Activated naive CD8-positive, alpha-beta T cell treated with anti-CD3 and anti-CD28 coated beads for 36 hours (primary cell): ENCODE data around the gene CHRNB1. TPM values are rescaled to one million over a fixed set of nuclear protein-coding genes. Genes with fewer than 3 reads are reported as not detected.
A peak's percentile ranks its signal among the peaks of the same experiment; 100 is the strongest.
"Not testable (repeated sequence)": the region's sequence is repeated elsewhere in the genome, so short reads cannot be mapped to it uniquely, and the experiment has no call there.

Experiments
- DNase-seq: peaks from one replicate; pipeline ENCODE4 v3.0.0; 2021
- H3K27ac Mint-ChIP-seq: one replicate; pipeline ENCODE4 v1.8.0; 2022; ENCODE audit warnings: mild to moderate bottlenecking, moderate library complexity, mixed read lengths
- H3K27me3 Mint-ChIP-seq: one replicate; pipeline ENCODE4 v1.8.0; 2022; ENCODE audit warnings: mild to moderate bottlenecking, mixed read lengths
- H3K36me3 Mint-ChIP-seq: one replicate; pipeline ENCODE4 v1.8.0; 2021; ENCODE audit warnings: mild to moderate bottlenecking, mixed read lengths
- H3K4me1 Mint-ChIP-seq: one replicate; pipeline ENCODE4 v1.8.0; 2021; ENCODE audit warnings: mixed read lengths
- H3K4me3 Mint-ChIP-seq: one replicate; pipeline ENCODE4 v1.8.0; 2022; ENCODE audit warnings: mild to moderate bottlenecking, moderate library complexity, mixed read lengths
- H3K9me3 Mint-ChIP-seq: one replicate; pipeline ENCODE4 v1.8.0; 2022; ENCODE audit warnings: mixed read lengths
- total RNA-seq, 2 experiments: library from RNA; stranded (reverse); gene quantifications; one replicate each; pipeline ENCODE4 v1.2.3, GENCODE V29; 2021

CHRNB1 gene
- total RNA-seq, 2 experiments from 2014 or later, result 10.6 to 11.3 TPM

DNA sequence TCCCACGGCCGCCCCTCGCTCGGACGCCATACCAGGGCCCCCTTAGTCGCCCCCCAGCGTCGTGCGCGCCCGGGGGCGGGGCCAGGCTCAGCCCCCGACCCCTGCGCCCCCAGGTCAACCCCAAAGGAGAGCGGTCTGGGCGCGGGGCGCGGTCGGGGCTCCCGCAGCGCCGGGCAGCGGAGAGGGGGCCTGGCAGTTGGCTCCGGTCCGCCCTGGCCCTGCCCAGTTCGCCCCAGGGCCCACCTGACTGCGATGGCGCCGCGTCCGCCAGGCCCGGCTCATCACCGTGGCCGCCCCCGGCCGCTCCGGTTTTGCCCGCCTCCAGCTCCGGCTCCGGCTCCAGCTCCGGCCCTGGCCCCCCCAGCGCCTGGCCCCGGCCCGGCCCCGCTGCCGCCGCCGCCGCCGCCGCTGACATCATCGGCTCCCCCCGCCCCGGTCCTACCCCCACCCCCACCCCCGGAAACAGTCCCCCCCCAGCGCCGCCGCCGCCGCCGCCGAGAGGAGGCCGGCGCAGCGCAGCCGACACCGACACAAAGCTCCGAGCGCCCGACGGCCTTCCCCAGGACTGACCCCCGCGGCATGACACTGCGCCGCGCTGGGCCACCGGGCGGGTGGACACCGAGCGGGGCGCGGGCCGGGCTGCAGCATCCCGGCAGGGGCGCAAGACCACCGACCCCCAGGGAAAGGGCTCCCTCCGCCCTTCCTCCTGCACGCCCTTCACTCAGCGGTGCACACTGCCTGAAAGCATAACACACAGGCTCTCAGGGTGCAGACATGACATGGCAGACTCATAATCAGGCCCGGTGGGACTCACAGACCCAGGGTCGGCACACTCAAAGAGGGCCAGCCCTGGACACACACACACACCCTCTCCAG lies 34.6 kb downstream of the CHRNB1 start, which contains the start of gene ZBTB4:
Gene ZBTB4, minus strand, starts transcription at position 419 of the 876 bp plus-strand sequence. CDS start 12,830 bp downstream, outside the sequence.
- Mint-ChIP-seq H3K4me3 (peak within 1 kb of the TSS; percentile 90), H3K27ac (peak within 1 kb of the TSS; percentile 92), H3K27me3 (no peaks in the 10 kb centered on the region), H3K9me3 (no peaks in the 10 kb centered on the region), H3K4me1 (peaks cover 51% of the 10 kb centered on the region), H3K36me3 (peaks cover 17% of the 10 kb centered on the region)
- peak; percentile 65 for DNase-seq

DNA sequence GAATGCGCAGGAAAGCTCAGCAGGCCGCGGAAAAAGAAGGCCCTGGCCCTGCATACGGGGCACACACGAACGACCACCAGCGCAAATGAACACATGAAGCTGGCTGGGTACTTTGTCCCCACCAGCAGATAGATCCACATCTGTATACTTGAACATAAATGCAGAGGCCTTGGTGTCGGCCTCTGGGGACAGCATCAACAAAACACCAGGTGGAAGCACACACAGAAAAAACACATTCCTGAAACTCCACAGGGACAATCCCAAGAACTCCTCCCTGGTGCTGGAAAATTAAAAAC lies 35.2 kb downstream of the CHRNB1 start:
- DNase-seq, result no peak
- Mint-ChIP-seq H3K27me3 (no peaks in the 10 kb centered on the region), H3K9me3 (no peaks in the 10 kb centered on the region), H3K4me3 (peak overlapping the region; percentile 86), H3K4me1 (peaks cover 54% of the 10 kb centered on the region), H3K27ac (peak overlapping the region; percentile 92), H3K36me3 (peaks cover 22% of the 10 kb centered on the region)

DNA sequence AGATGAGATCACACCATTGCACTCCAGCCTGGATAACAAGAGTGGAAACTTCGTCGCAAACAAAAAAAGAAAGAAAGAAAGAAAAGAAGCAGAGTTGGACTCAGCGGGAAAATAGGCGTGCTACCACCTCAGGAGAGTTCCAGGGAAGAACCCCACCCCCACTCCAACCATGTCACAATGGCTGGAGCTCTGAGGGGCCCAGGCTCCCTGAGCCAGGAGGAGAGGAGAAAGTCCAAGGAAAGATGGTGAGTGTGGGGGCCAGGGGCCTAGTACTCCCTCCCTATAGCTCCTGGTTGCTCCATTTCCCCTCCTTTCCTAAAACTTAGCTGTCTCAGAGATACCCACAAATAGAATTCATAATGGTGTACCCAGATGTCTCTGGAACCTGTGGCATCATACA lies 36.4 kb downstream of the CHRNB1 start, which contains the start of gene SLC35G6:
Gene SLC35G6, plus strand, starts transcription at position 172 of the 400 bp plus-strand sequence. Its CDS starts 71 bp downstream, at position 243.
- not testable (repeated sequence) for H3K27me3 Mint-ChIP-seq, H3K9me3 Mint-ChIP-seq, DNase-seq
- peaks cover 55% of the 10 kb centered on the region for H3K4me1 Mint-ChIP-seq
- H3K27ac Mint-ChIP-seq, result peak within 1 kb of the TSS; percentile 100
- H3K4me3 Mint-ChIP-seq, result peak within 1 kb of the TSS; percentile 86
- H3K36me3 Mint-ChIP-seq, result peaks cover 26% of the 10 kb centered on the region

DNA sequence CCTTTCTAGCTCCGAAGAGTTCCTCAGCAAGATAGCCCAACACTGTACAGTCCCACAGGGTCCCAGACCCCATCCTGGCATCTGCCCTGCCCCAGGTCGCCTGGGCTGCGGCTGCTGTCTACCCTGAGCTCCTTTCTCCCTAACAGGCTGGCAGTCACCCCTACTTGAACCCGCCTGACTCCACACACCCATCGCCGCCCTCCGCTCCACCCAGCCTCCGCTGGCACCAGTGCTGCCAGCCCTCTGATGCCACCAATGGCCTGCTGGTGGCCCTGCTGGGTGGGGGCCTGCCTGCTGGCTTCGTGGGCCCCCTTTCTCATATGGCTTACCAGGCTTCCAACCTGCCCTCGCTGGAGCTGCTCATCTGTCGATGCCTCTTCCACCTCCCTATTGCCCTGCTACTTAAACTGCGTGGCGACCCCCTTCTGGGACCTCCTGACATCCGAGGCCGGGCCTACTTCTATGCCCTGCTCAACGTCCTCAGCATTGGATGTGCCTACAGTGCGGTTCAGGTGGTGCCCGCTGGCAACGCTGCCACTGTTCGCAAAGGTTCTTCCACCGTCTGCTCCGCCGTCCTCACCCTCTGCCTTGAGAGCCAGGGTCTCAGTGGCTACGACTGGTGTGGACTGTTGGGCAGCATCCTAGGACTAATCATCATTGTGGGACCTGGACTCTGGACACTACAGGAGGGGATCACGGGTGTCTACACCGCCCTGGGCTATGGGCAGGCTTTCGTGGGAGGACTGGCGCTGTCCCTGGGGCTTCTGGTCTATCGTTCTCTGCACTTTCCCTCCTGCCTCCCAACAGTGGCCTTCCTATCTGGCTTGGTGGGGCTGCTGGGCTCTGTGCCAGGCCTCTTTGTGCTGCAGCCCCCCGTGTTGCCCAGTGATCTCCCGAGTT lies 37.2 kb downstream of the CHRNB1 start:
- Mint-ChIP-seq H3K4me1 (peaks cover 50% of the 10 kb centered on the region), H3K4me3 (peak overlapping the region; percentile 92)

DNA sequence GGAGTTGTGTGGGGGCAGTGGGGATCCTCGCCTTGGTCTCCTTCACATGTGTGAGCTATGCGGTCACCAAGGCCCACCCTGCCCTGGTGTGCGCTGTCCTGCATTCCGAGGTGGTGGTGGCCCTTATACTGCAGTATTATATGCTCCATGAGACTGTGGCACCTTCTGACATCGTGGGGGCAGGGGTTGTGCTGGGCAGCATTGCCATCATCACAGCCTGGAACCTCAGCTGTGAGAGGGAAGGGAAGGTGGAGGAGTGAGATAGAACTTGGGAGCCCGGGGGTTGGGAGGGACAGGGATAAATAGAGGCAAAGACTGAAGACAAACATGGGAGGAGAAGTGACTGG lies 37.9 kb downstream of the CHRNB1 start:
- Mint-ChIP-seq H3K4me3 (peak overlapping the region; percentile 92), H3K36me3 (peaks cover 29% of the 10 kb centered on the region), H3K27ac (peak overlapping the region; percentile 100), H3K4me1 (peaks cover 51% of the 10 kb centered on the region)
- H3K27me3 Mint-ChIP-seq, H3K9me3 Mint-ChIP-seq, DNase-seq: not testable (repeated sequence)

More for the DNA sequence above, 37.2 kb downstream of the CHRNB1 start:
- Mint-ChIP-seq H3K36me3 (peaks cover 25% of the 10 kb centered on the region), H3K27ac (peak overlapping the region; percentile 100)
- not testable (repeated sequence) for DNase-seq, H3K9me3 Mint-ChIP-seq, H3K27me3 Mint-ChIP-seq

DNA sequence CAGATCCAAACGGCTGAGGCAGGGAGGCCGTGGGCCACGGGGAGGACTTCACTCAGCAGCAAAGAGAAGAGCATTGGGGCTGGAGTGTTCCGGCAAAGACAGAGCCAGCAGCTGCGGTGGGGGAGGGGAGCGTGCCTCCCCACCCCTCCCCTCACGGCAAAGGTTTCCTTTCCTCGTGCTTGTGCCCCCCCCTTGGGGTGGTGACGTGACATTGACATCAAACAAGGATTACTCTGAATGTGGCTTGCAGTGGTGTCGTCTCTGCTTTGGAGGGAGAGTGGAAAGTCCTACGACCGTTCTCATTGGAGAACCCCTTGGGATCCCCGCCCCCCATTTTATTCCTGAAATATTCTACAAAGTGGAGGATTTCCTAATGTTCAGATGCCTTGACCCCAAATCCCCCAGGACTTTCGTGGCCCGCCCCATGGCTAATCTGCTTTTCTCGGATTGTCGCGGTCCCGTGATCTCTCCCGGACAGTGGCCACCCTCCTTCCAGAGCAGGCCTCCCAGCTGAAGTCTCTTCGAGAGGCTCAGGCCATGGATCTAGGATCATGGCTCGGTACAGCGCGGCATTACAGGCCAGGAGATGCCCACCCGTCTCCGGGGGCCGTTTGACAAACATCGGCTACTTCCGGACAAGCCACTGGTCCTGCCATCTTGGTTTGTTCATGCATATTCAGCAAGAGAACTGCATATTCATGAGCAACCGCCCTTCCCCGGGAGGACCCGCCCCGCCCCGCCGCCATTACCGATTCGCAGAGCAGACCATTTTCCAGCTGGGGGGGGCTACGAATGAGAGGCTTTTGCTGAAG lies 38.6 kb downstream of the CHRNB1 start:
- peaks cover 48% of the 10 kb centered on the region for H3K4me1 Mint-ChIP-seq
- peak overlapping the region; percentile 100 for H3K27ac Mint-ChIP-seq
- H3K27me3 Mint-ChIP-seq, result no peaks in the 10 kb centered on the region
- peaks cover 28% of the 10 kb centered on the region for H3K36me3 Mint-ChIP-seq
- H3K4me3 Mint-ChIP-seq, result peak overlapping the region; percentile 92
- peak; percentile 92 for DNase-seq
- no peaks in the 10 kb centered on the region for H3K9me3 Mint-ChIP-seq

DNA sequence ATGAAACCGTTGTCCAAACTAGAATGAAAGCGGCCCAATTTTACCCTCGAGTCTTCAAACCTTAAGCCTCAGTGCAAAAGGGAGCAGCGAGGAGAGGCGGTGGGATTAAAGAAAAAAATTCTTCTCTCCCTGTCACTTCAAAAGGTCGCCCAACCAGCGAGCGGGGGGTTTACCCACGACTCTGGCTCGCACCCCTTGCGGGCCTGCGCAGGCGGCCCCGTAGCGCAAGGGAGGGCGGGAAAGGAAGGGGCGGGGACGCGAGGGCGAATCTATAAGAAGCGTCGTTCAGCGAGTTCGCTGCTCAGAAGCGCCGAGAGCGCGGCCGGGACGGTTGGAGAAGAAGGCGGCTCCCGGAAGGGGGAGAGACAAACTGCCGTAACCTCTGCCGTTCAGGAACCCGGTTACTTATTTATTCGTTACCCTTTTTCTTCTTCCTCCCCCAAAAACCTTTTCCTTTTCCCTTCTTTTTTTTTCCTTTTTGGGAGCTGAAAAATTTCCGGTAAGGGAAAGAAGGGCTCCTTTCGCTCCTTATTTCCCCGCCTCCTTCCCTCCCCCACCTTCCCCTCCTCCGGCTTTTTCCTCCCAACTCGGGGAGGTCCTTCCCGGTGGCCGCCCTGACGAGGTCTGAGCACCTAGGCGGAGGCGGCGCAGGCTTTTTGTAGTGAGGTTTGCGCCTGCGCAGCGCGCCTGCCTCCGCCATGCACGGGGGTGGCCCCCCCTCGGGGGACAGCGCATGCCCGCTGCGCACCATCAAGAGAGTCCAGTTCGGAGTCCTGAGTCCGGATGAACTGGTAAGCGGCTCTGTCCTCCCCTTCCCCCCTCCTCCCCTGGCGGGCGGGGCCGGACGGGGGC lies 39.4 kb downstream of the CHRNB1 start, which contains the start of gene POLR2A:
Gene POLR2A, plus strand, starts transcription at position 300 of the 852 bp plus-strand sequence.
- H3K36me3 Mint-ChIP-seq, result peaks cover 33% of the 10 kb centered on the region
- no peaks in the 10 kb centered on the region for H3K9me3 Mint-ChIP-seq
- H3K4me3 Mint-ChIP-seq, result peak within 1 kb of the TSS; percentile 92
- peaks cover 56% of the 10 kb centered on the region for H3K4me1 Mint-ChIP-seq
- DNase-seq, result peak; percentile 95
- no peaks in the 10 kb centered on the region for H3K27me3 Mint-ChIP-seq
- H3K27ac Mint-ChIP-seq, result peak within 1 kb of the TSS; percentile 100

DNA sequence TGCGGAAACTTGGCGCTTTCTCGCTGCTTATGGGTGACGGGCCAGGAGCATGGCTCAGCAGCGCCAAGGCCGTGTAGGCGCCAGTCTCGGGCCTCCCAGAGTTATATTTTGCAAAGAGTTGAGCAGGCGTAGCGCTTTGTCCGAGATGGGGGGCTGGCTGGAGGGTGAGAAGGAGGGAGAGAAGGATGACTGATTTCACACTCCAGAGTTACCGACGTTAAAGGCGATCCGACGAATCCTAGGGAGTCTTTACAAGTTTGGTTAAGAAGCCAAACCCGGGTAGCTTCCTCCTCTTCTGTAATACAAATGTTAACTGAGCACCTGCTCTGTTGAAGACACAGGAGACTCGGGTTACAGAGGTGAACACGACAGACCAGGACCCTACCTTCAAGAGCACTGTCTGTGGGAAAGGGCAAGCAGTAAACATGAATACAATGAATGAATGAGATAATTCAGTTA lies 40.1 kb downstream of the CHRNB1 start:
- Mint-ChIP-seq H3K9me3 (no peaks in the 10 kb centered on the region), H3K36me3 (peaks cover 31% of the 10 kb centered on the region), H3K4me3 (peak overlapping the region; percentile 92), H3K27me3 (no peaks in the 10 kb centered on the region), H3K4me1 (peaks cover 59% of the 10 kb centered on the region), H3K27ac (peak overlapping the region; percentile 100)
- DNase-seq, result no peak

DNA sequence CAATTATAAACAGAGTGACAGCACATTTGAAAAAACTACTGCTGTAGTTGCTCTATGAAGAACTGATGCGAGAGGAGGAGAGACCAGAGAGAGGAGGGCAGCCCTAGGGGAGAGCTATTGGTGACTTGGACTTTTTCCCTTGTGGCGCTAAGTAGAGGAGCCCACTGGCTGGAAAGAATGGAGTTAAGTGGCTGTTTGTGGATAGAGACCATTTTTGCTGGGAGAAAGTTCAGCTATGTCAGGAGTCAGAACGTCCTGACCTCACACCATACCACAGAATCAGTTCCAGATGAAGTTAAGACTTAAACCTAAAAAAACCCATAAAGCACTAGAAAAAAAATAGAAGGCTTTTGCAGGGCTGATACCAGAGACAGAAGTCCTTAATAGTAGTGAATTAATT lies 41.3 kb downstream of the CHRNB1 start:
- H3K4me1 Mint-ChIP-seq, result peaks cover 58% of the 10 kb centered on the region
- H3K27me3 Mint-ChIP-seq, result no peaks in the 10 kb centered on the region
- H3K36me3 Mint-ChIP-seq, result peaks cover 35% of the 10 kb centered on the region
- peak overlapping the region; percentile 92 for H3K4me3 Mint-ChIP-seq
- H3K27ac Mint-ChIP-seq, result peak overlapping the region; percentile 42
- H3K9me3 Mint-ChIP-seq, result no peaks in the 10 kb centered on the region
- no peak for DNase-seq

DNA sequence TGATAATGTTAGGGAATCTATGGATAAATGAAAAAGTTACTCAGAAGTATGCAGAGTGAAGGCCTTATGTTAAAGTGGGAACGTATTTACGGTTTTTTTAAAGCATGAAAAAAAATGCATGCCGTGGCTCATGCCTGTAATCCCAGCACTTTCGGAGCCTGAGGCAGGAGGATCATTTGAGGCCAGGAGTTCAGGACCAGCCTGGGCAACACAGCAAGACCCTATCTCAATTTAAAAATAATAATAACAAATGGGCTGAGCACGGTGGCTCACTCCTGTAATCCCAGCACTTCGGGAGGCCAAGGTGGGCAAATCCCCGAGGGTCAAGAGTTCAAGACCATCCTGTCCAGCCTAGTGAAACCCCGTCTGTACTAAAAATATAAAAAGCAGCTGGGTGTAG lies 45.3 kb downstream of the CHRNB1 start:
- Mint-ChIP-seq H3K9me3 (no peaks in the 10 kb centered on the region), H3K27ac (no peak overlapping the region), H3K4me1 (peaks cover 57% of the 10 kb centered on the region), H3K4me3 (no peak overlapping the region), H3K36me3 (peaks cover 51% of the 10 kb centered on the region), H3K27me3 (no peaks in the 10 kb centered on the region)
- no peak for DNase-seq

DNA sequence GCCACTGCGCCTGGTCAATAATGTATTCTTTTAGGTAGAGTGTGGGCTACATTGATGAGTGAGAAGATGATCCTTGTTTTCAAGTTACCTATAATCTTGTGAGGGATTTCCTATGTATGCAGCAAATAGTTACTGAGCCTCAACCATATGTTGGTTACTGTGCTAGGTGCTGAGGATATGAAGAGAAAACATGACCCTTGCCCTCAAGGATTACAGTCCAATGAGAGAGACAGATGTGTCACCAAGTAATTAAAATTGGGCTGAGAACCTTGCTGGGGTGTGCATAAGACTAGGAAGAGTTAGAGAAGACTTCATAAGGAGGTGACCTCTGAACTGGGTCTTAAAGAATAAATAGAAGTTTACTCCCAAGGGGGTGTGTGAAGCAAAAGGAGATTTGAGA lies 46.7 kb downstream of the CHRNB1 start:
- no peak for DNase-seq
- Mint-ChIP-seq H3K4me3 (no peak overlapping the region), H3K4me1 (peaks cover 47% of the 10 kb centered on the region), H3K27ac (no peak overlapping the region), H3K36me3 (peaks cover 46% of the 10 kb centered on the region), H3K9me3 (no peaks in the 10 kb centered on the region), H3K27me3 (no peaks in the 10 kb centered on the region)

DNA sequence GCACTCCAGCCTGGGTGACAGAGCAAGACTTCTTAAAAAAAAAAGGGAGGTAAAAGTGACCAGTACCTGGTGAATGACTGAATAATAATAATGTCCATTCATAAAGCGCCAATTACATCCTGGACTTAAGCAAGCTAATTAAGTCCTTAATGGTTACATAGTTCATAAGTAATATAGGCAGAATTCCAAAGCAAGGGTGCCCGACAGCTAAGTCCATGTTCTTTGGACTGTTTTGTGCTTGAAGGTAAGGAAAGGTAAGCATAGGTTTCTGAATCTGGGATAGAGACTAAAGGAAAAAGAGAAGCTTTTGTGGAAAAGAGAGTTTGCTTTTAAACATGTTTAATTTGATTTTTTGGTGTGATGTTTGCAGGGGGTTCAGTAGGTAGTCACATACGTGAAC lies 49.1 kb downstream of the CHRNB1 start:
- H3K36me3 Mint-ChIP-seq, result peaks cover 43% of the 10 kb centered on the region
- no peaks in the 10 kb centered on the region for H3K27me3 Mint-ChIP-seq
- H3K27ac Mint-ChIP-seq, result peak overlapping the region; percentile 32
- DNase-seq, result no peak
- H3K4me1 Mint-ChIP-seq, result peaks cover 35% of the 10 kb centered on the region
- H3K4me3 Mint-ChIP-seq, result no peak overlapping the region
- no peaks in the 10 kb centered on the region for H3K9me3 Mint-ChIP-seq

DNA sequence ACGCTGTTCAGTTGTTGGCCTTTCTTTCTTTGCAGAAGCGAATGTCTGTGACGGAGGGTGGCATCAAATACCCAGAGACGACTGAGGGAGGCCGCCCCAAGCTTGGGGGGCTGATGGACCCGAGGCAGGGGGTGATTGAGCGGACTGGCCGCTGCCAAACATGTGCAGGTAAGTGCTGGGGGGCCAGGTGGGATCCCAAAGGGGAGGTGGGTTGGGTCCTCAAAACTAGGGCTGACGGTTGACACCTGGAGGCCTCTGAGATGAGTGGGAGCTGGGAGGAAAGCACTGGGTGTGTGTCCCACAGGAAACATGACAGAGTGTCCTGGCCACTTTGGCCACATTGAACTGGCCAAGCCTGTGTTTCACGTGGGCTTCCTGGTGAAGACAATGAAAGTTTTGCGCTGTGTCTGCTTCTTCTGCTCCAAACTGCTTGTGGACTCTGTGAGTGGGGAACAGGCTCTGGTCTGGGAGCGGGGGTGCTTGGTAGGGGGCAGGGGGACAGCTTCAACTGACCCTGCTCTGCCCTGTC lies 51.1 kb downstream of the CHRNB1 start:
- no peaks in the 10 kb centered on the region for H3K27me3 Mint-ChIP-seq
- peaks cover 20% of the 10 kb centered on the region for H3K4me1 Mint-ChIP-seq
- H3K36me3 Mint-ChIP-seq, result peaks cover 50% of the 10 kb centered on the region
- H3K27ac Mint-ChIP-seq, result no peak overlapping the region
- no peaks in the 10 kb centered on the region for H3K9me3 Mint-ChIP-seq
- DNase-seq, result no peak
- H3K4me3 Mint-ChIP-seq, result no peak overlapping the region
